GM15510 (cell line): ENCODE results near the gene DAD1.

Experiments used
- POLR2A ChIP-seq: IDR thresholded peaks from 3 replicates; pipeline ENCODE4 v1.6.1; 2011; ENCODE audit warnings: borderline replicate concordance; ENCODE audit not compliant: insufficient read length; ENCODE audit errors: extremely low read depth

DAD1 gene

GRCh38 chr14:22564463-22564862, 24.6 kb downstream of the DAD1 start:
- TF ChIP-seq POLR2A: no peak

- peak; percentile 62 for TF ChIP-seq POLR2A
Measured at GRCh38 chr14:22563987-22564386, 25.0 kb downstream of the DAD1 start.

GRCh38 chr14:22561661-22562579, 27.1 kb downstream of the DAD1 start:
- peak; percentile 31 for TF ChIP-seq POLR2A

GRCh38 chr14:22561366-22561660, 27.7 kb downstream of the DAD1 start:
- TF ChIP-seq POLR2A: no peak

GRCh38 chr14:22560662-22561365, 28.2 kb downstream of the DAD1 start:
- no peak for TF ChIP-seq POLR2A

GRCh38 chr14:22559041-22559440, 30.0 kb downstream of the DAD1 start:
- TF ChIP-seq POLR2A: no peak

GRCh38 chr14:22558221-22558913, 30.7 kb downstream of the DAD1 start:
- no peak for TF ChIP-seq POLR2A

- TF ChIP-seq POLR2A: no peak
Measured at GRCh38 chr14:22557846-22558220, 31.2 kb downstream of the DAD1 start.

GRCh38 chr14:22556990-22557623, 31.9 kb downstream of the DAD1 start:
- TF ChIP-seq POLR2A: no peak

GRCh38 chr14:22556021-22556989, 32.7 kb downstream of the DAD1 start:
- TF ChIP-seq POLR2A: peak; percentile 39

GRCh38 chr14:22555384-22556011, 33.5 kb downstream of the DAD1 start:
- peak; percentile 35 for TF ChIP-seq POLR2A

GRCh38 chr14:22554498-22555383, 34.3 kb downstream of the DAD1 start:
- TF ChIP-seq POLR2A: no peak
